Measurements from ENCODE around the gene MAML3.

Gene MAML3

DNA sequence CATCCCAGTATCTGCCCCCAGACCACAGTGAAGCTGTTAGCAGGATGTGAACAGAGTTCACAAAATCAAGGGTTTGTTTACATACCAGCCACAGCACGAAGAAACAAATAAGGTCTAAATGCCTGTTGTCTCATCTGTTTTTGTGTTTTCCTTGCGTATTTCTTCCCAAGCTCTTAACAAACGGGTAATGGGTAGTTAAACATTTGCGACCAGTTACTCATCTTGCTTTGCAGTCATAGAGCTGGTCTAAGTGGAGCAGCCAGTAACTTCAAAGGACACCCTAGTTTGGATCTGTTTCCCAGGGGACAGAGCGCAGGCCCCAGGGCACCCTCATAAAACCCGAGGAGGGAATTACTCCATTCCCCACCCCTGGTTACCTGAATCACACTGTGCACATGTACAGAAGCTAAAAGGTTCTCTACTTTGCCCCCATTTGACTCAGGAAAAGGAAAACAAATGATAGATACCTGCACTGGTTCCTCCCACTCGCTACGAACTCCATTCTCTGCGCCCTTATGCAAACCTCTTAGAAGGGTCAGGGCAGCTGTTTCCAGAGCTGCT is 68.8 kb downstream of the MAML3 start:
- Histone ChIP-seq H2AFZ (ENCODE audit: low read length) (no peak overlapping the region), H4K20me1 (ENCODE audit: insufficient read depth, low read length) (no peaks in the 10 kb centered on the region), H3K9me3 (ENCODE audit: low read length) (no peaks in the 10 kb centered on the region), H3K4me2 (ENCODE audit: low read length) (no peak overlapping the region), H3K79me2 (ENCODE audit: insufficient read depth, low read length) (no peaks in the 10 kb centered on the region), H3K9me2 (ENCODE audit: low read depth, low read length) (no peaks in the 10 kb centered on the region), H3K4me3 (ENCODE audit: low read depth, low read length, poor library complexity, severe bottlenecking) (no peak overlapping the region), H3K9ac (ENCODE audit: low read length) (no peak overlapping the region), H3K4me1 (ENCODE audit: insufficient read depth, low read length, severe bottlenecking) (no peaks in the 10 kb centered on the region), H3K27ac (ENCODE audit: low read depth, low read length, poor library complexity, severe bottlenecking) (no peak overlapping the region), H3K36me3 (ENCODE audit: insufficient read depth, low read length) (no peaks in the 10 kb centered on the region), H3F3A (ENCODE audit: insufficient read depth, low read length) (no peaks in the 10 kb centered on the region), H3K27me3 (ENCODE audit: insufficient read depth, low read length) (no peaks in the 10 kb centered on the region)
- TF ChIP-seq, protein P1, sequence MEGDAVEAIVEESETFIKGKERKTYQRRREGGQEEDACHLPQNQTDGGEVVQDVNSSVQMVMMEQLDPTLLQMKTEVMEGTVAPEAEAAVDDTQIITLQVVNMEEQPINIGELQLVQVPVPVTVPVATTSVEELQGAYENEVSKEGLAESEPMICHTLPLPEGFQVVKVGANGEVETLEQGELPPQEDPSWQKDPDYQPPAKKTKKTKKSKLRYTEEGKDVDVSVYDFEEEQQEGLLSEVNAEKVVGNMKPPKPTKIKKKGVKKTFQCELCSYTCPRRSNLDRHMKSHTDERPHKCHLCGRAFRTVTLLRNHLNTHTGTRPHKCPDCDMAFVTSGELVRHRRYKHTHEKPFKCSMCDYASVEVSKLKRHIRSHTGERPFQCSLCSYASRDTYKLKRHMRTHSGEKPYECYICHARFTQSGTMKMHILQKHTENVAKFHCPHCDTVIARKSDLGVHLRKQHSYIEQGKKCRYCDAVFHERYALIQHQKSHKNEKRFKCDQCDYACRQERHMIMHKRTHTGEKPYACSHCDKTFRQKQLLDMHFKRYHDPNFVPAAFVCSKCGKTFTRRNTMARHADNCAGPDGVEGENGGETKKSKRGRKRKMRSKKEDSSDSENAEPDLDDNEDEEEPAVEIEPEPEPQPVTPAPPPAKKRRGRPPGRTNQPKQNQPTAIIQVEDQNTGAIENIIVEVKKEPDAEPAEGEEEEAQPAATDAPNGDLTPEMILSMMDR (IDR thresholded peaks at IDR 0.05; ENCODE audit: low read length): no peak
- TF ChIP-seq EZH2 (IDR thresholded peaks at IDR 0.05; ENCODE audit: borderline replicate concordance, low read length): no peak

DNA sequence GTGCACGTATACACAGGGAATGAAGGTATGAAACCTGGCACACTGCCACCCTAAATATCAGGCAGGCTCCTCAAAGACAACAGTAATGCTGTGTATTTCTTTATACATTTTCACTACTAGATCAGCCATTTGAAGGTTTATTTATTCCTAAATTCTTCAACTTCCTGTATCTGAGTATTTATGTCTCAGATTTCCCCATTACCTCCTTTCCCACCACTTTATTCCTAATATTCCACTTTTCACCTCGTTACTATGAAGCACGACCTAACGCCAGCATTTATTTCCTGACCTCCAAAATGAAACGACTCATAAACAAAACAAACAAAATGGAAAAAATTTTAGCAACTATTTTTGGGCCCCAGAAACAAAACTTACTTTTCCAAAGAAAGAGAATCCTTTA is 69.6 kb downstream of the MAML3 start:
- TF ChIP-seq, protein P1 (IDR thresholded peaks at IDR 0.05; ENCODE audit: low read length): no peak
- TF ChIP-seq EZH2 (IDR thresholded peaks at IDR 0.05; ENCODE audit: borderline replicate concordance, low read length): no peak
- H3K27me3 ChIP-seq (ENCODE audit: insufficient read depth, low read length): no peaks in the 10 kb centered on the region
- no peak overlapping the region for H3K27ac ChIP-seq (ENCODE audit: low read depth, low read length, poor library complexity, severe bottlenecking)
- H2AFZ ChIP-seq (ENCODE audit: low read length): no peak overlapping the region
- H3K4me2 ChIP-seq (ENCODE audit: low read length): no peak overlapping the region
- no peaks in the 10 kb centered on the region for H3K9me2 ChIP-seq (ENCODE audit: low read depth, low read length)
- no peaks in the 10 kb centered on the region for H3K9me3 ChIP-seq (ENCODE audit: low read length)
- no peak overlapping the region for H3K9ac ChIP-seq (ENCODE audit: low read length)
- no peaks in the 10 kb centered on the region for H3K36me3 ChIP-seq (ENCODE audit: insufficient read depth, low read length)
- no peak overlapping the region for H3K4me3 ChIP-seq (ENCODE audit: low read depth, low read length, poor library complexity, severe bottlenecking)
- no peaks in the 10 kb centered on the region for H3F3A ChIP-seq (ENCODE audit: insufficient read depth, low read length)
- no peaks in the 10 kb centered on the region for H4K20me1 ChIP-seq (ENCODE audit: insufficient read depth, low read length)
- no peaks in the 10 kb centered on the region for H3K4me1 ChIP-seq (ENCODE audit: insufficient read depth, low read length, severe bottlenecking)
- H3K79me2 ChIP-seq (ENCODE audit: insufficient read depth, low read length): no peaks in the 10 kb centered on the region

DNA sequence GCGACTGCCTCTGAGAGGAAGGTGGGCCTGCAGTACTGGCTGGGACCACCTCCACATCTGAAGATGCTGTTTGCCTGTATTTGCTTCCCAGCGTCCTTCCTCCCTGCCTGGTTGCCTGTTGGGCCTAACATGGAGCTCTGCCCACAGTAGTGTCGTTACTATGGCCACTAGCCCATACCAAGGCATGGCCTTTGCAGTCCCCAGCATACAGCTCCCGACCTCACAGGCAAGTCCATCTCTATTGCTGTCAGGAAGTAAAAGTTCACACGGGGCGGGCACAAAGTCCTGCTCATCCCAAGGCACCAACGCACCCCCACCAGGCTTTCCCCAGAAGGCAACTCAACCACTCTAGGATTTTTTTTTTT is 71.6 kb downstream of the MAML3 start:
- Histone ChIP-seq H4K20me1 (ENCODE audit: insufficient read depth, low read length) (no peaks in the 10 kb centered on the region), H3K79me2 (ENCODE audit: insufficient read depth, low read length) (no peaks in the 10 kb centered on the region), H3K4me2 (ENCODE audit: low read length) (no peak overlapping the region), H3K4me1 (ENCODE audit: insufficient read depth, low read length, severe bottlenecking) (no peaks in the 10 kb centered on the region), H3K9ac (ENCODE audit: low read length) (no peak overlapping the region), H3K9me3 (ENCODE audit: low read length) (no peaks in the 10 kb centered on the region), H3F3A (ENCODE audit: insufficient read depth, low read length) (no peaks in the 10 kb centered on the region), H3K27ac (ENCODE audit: low read depth, low read length, poor library complexity, severe bottlenecking) (no peak overlapping the region), H3K4me3 (ENCODE audit: low read depth, low read length, poor library complexity, severe bottlenecking) (no peak overlapping the region), H3K27me3 (ENCODE audit: insufficient read depth, low read length) (no peaks in the 10 kb centered on the region), H2AFZ (ENCODE audit: low read length) (no peak overlapping the region), H3K9me2 (ENCODE audit: low read depth, low read length) (no peaks in the 10 kb centered on the region), H3K36me3 (ENCODE audit: insufficient read depth, low read length) (no peaks in the 10 kb centered on the region)
- no peak for TF ChIP-seq EZH2 (IDR thresholded peaks at IDR 0.05; ENCODE audit: borderline replicate concordance, low read length)
- TF ChIP-seq, protein P1 (IDR thresholded peaks at IDR 0.05; ENCODE audit: low read length): no peak
